ENCODE measurements around the gene AK8.

The AK8 gene

DNA sequence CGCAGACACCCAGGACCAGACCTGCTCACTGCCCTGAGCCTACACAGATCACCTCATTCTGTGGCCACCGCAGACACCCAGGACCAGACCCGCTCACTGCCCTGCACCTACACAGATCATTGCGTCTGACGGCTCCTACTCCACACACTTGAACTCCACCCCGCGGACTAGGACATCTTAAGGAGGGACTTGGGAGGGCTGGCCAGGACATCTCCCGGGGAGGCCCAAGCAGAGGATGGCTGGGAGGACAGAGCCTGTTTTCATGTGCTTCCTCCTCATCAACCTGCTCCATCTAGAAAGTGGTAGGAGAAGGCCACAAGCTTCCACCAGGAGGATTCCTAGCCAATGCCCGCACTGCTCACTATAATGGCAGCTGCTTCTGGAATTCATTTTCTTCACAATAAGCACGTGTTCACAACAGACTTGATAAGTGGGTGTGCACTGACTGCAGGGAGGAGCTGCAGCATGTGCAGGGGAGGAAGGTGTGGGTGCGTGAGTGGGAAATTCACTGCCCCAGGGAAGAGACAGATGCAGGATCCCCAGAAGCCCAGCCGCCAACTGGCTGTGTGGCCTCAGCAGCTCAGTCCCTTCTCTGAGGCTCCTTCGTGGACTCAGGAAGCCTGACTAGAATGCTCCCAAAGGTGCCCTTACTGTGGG lies 64.8 kb downstream of the AK8 start:
- H3K36me3 ChIP-seq (ENCODE audit: low read length) = no peaks in the 10 kb centered on the region
- no peaks in the 10 kb centered on the region for H3K9me3 ChIP-seq (ENCODE audit: insufficient read depth, low read length)
- H3K9ac ChIP-seq (ENCODE audit: low read length) = no peak overlapping the region
- no peak overlapping the region for H2AFZ ChIP-seq (ENCODE audit: low read depth, low read length, severe bottlenecking)
- H3K4me2 ChIP-seq (ENCODE audit: low read depth, low read length, poor library complexity, severe bottlenecking) = no peak overlapping the region
- H3K27ac ChIP-seq (ENCODE audit: low read depth, low read length) = no peak overlapping the region
- no peaks in the 10 kb centered on the region for H4K20me1 ChIP-seq (ENCODE audit: low read depth, low read length)
- no peaks in the 10 kb centered on the region for H3K79me2 ChIP-seq (ENCODE audit: insufficient read depth, low read length)
- TF ChIP-seq CTCF (IDR thresholded peaks at IDR 0.05; ENCODE audit: insufficient read depth, low read length, poor library complexity, severe bottlenecking) (no peak), EZH2phosphoT487 (conservative IDR thresholded peaks at IDR 0.05; ENCODE audit: low read length) (no peak)
- H3K9me2 ChIP-seq (replicated peaks; ENCODE audit: insufficient read depth, low read length) = no peaks in the 10 kb centered on the region
- H3K4me3 ChIP-seq (ENCODE audit: insufficient read depth, low read length, poor library complexity, severe bottlenecking) = no peak overlapping the region
- H3K27me3 ChIP-seq (ENCODE audit: low read length) = no peaks in the 10 kb centered on the region
- no peaks in the 10 kb centered on the region for H3F3A ChIP-seq (ENCODE audit: insufficient read depth)

- no peak overlapping the region for H3K4me2 ChIP-seq (ENCODE audit: low read depth, low read length, poor library complexity, severe bottlenecking)
Measured at GRCh38 chr9:132811985-132812384, 66.1 kb downstream of the AK8 start.

GRCh38 chr9:132810314-132810713 lies 67.8 kb downstream of the AK8 start:
- TF ChIP-seq CTCF (IDR thresholded peaks at IDR 0.05; ENCODE audit: insufficient read depth, low read length, poor library complexity, severe bottlenecking) (no peak), EZH2phosphoT487 (conservative IDR thresholded peaks at IDR 0.05; ENCODE audit: low read length) (no peak)

More at GRCh38 chr9:132811985-132812384, 66.1 kb downstream of the AK8 start:
- H3K4me3 ChIP-seq (ENCODE audit: insufficient read depth, low read length, poor library complexity, severe bottlenecking) = no peak overlapping the region
- H3K9me2 ChIP-seq (replicated peaks; ENCODE audit: insufficient read depth, low read length) = no peaks in the 10 kb centered on the region
- H3K9ac ChIP-seq (ENCODE audit: low read length) = no peak overlapping the region
- TF ChIP-seq CTCF (IDR thresholded peaks at IDR 0.05; ENCODE audit: insufficient read depth, low read length, poor library complexity, severe bottlenecking) (no peak), EZH2phosphoT487 (conservative IDR thresholded peaks at IDR 0.05; ENCODE audit: low read length) (no peak)
- no peaks in the 10 kb centered on the region for H3K9me3 ChIP-seq (ENCODE audit: insufficient read depth, low read length)
- no peaks in the 10 kb centered on the region for H3K79me2 ChIP-seq (ENCODE audit: insufficient read depth, low read length)
- no peak overlapping the region for H2AFZ ChIP-seq (ENCODE audit: low read depth, low read length, severe bottlenecking)
- H4K20me1 ChIP-seq (ENCODE audit: low read depth, low read length) = no peaks in the 10 kb centered on the region
- H3K27me3 ChIP-seq (ENCODE audit: low read length) = no peaks in the 10 kb centered on the region
- no peaks in the 10 kb centered on the region for H3K36me3 ChIP-seq (ENCODE audit: low read length)
- H3K27ac ChIP-seq (ENCODE audit: low read depth, low read length) = no peak overlapping the region
- no peaks in the 10 kb centered on the region for H3F3A ChIP-seq (ENCODE audit: insufficient read depth)

More at GRCh38 chr9:132810314-132810713, 67.8 kb downstream of the AK8 start:
- no peak overlapping the region for H3K4me2 ChIP-seq (ENCODE audit: low read depth, low read length, poor library complexity, severe bottlenecking)
- no peak overlapping the region for H3K4me3 ChIP-seq (ENCODE audit: insufficient read depth, low read length, poor library complexity, severe bottlenecking)
- H2AFZ ChIP-seq (ENCODE audit: low read depth, low read length, severe bottlenecking) = no peak overlapping the region
- H3K27ac ChIP-seq (ENCODE audit: low read depth, low read length) = no peak overlapping the region
- H3F3A ChIP-seq (ENCODE audit: insufficient read depth) = no peaks in the 10 kb centered on the region
- H4K20me1 ChIP-seq (ENCODE audit: low read depth, low read length) = no peaks in the 10 kb centered on the region
- H3K27me3 ChIP-seq (ENCODE audit: low read length) = no peaks in the 10 kb centered on the region
- no peak overlapping the region for H3K9ac ChIP-seq (ENCODE audit: low read length)
- no peaks in the 10 kb centered on the region for H3K9me2 ChIP-seq (replicated peaks; ENCODE audit: insufficient read depth, low read length)
- no peaks in the 10 kb centered on the region for H3K9me3 ChIP-seq (ENCODE audit: insufficient read depth, low read length)
- no peaks in the 10 kb centered on the region for H3K36me3 ChIP-seq (ENCODE audit: low read length)
- H3K79me2 ChIP-seq (ENCODE audit: insufficient read depth, low read length) = no peaks in the 10 kb centered on the region
